ENCODE measurements around the gene AK9. TPM values are rescaled to one million over a fixed set of nuclear protein-coding genes. Genes with fewer than 3 reads are reported as not detected.

Gene AK9
- total RNA-seq, 4 donors from 2014 or later = 3.9 to 8.2 (median 7.1) TPM

- ATAC-seq (no peak), DNase-seq (no peak)
- peak overlapping the region; percentile 48 to 93 (median 71) for H3K27ac ChIP-seq
- H3K4me1 ChIP-seq = peaks cover 29 to 36% of the 10 kb centered on the region in 2 donors
- in situ Hi-C loops (cut with MboI; ENCODE audit: low sequenced_read_pairs in 4 of 4) = loop anchor here in 2 of 4 donors (10.0 kb wide), 2 partner anchors 49 to 211 kb away; partner anchors contain the start of genes AK9 (in 2 of the 2) and FIG4 (in 2 of the 2)
- no peak for TF ChIP-seq POLR2A (IDR thresholded peaks at IDR 0.05)
- no peak for TF ChIP-seq CTCF (IDR thresholded peaks at IDR 0.05 in 4 of 5, conservative IDR thresholded peaks at IDR 0.05 in 1 of 5)
- H3K36me3 ChIP-seq = peaks cover 0 to 15% of the 10 kb centered on the region in 2 donors
- no peaks in the 10 kb centered on the region for H3K9me3 ChIP-seq
- no peaks in the 10 kb centered on the region for H3K27me3 ChIP-seq
- peak overlapping the region in 2 of 4 donors; percentile 54 to 88 for H3K4me3 ChIP-seq
- intact Hi-C loops (cut with DNase I; ENCODE audit: low total_unique reads) = loop anchor here (5.0 to 10.0 kb wide), 2 partner anchors 387 to 479 kb away; partner anchors contain the start of gene CEP57L1
Observed at GRCh38 chr6:109484122-109484521, 206.9 kb downstream of the AK9 start.

DNA sequence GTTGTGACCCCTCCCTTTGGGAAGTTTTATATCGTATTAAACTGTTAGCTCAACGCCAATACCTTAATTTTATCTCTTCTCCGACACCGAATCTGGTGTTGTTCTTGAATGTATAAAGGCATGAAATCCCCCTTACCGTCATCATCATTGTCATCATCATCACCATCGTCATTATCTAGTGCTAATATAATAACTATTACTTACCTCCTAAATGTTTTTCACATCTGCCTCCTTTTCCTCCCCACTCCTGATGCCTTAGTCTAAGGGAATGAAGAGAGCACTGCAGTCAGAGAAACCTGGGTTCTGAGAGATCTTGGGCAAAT, 207.3 kb downstream of the AK9 start:
- in situ Hi-C loops (cut with MboI; ENCODE audit: low sequenced_read_pairs in 4 of 4) (loop anchor here in 2 of 4 donors (10.0 kb wide), 2 partner anchors 49 to 211 kb away; partner anchors contain the start of genes AK9 (in 2 of the 2) and FIG4 (in 2 of the 2)), intact Hi-C loops (cut with DNase I; ENCODE audit: low total_unique reads) (loop anchor here (1.0 to 10.0 kb wide), 6 partner anchors 27 to 479 kb away; partner anchors contain the start of genes CD164, CEP57L1, PPIL6 and SMPD2)
- Histone ChIP-seq H3K27me3 (no peaks in the 10 kb centered on the region), H3K4me3 (peak overlapping the region; percentile 50 to 88 (median 52)), H3K27ac (peak overlapping the region; percentile 48 to 93 (median 71)), H3K36me3 (peaks cover 0 to 15% of the 10 kb centered on the region in 2 donors), H3K4me1 (peaks cover 33 to 40% of the 10 kb centered on the region in 2 donors), H3K9me3 (no peaks in the 10 kb centered on the region)
- TF ChIP-seq CTCF (IDR thresholded peaks at IDR 0.05 in 4 of 5, conservative IDR thresholded peaks at IDR 0.05 in 1 of 5) (no peak), POLR2A (IDR thresholded peaks at IDR 0.05) (no peak)
- DNase-seq (no peak), ATAC-seq (peak; percentile 8)

DNA sequence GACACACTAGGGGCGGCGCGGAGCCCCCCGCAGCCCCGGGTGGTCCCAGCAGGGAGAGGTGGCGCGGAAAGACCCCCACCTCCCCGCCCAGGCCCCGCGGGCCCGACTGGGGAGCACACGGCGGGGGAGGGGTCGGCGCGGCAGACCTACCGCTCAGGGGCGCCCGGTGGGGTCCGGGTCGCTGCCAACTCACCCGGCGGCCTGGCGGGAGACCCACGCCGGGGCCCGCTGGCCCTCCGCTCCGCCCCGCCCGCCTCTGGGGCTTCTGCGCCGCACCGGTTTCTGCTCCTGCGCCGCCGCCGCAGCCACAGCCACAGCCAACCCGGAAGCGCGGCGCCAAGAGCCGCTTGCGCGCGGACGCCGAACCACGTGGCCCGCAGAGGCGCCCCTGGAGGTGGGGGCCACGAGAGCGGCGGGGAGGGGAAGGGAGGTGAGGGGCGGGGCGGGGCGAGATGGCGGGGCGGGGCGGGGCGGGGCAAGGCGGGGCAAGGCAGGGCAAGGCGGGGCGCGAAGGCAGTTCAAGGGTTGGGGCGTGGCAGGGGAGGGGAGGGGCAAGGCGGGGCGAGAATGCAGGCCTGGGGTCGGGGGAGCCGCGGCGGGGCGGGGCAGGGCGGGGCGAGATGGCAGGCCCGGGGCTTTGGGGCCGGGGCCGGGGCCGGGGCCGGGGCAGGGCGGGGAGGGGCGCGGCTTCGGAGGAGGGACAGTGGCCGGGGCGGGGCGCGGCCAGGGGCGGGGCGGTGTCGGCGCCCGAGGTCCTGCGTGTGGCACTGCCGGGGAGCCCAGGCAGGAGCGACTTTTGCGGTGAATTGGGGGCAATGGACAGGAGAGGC, 207.9 kb downstream of the AK9 start, which contains the start of gene ZBTB24:
TSS of gene ZBTB24 (minus strand) at position 315 of the 830 bp plus-strand sequence. CDS start 1,193 bp downstream, outside the sequence.
- Histone ChIP-seq H3K27me3 (no peaks in the 10 kb centered on the region), H3K9me3 (no peaks in the 10 kb centered on the region), H3K27ac (peak within 1 kb of the TSS; percentile 84 to 93 (median 88)), H3K36me3 (peaks cover 0 to 15% of the 10 kb centered on the region in 2 donors), H3K4me1 (peaks cover 37 to 46% of the 10 kb centered on the region in 2 donors), H3K4me3 (peak within 1 kb of the TSS; percentile 66 to 100 (median 94))
- ATAC-seq = peak; percentile 83 to 87
- intact Hi-C loops (cut with DNase I; ENCODE audit: low total_unique reads) = loop anchor here (1.0 to 10.0 kb wide), 6 partner anchors 26 to 478 kb away; partner anchors contain the start of genes CD164, CEP57L1, PPIL6 and SMPD2
- peak; percentile 82 to 88 for DNase-seq
- TF ChIP-seq POLR2A (IDR thresholded peaks at IDR 0.05) (peak; percentile 75 to 89), CTCF (IDR thresholded peaks at IDR 0.05 in 4 of 5, conservative IDR thresholded peaks at IDR 0.05 in 1 of 5) (no peak)
- in situ Hi-C loops (cut with MboI; ENCODE audit: low sequenced_read_pairs in 4 of 4) = loop anchor here in 2 of 4 donors (10.0 kb wide), 2 partner anchors 48 to 212 kb away; partner anchors contain the start of genes AK9 (in 2 of the 2) and FIG4 (in 2 of the 2)

GRCh38 chr6:109480993-109481480, 210.0 kb downstream of the AK9 start:
- H3K4me3 ChIP-seq = peak overlapping the region in 1 of 4 donors; percentile 3
- DNase-seq (no peak), ATAC-seq (no peak)
- no peaks in the 10 kb centered on the region for H3K9me3 ChIP-seq
- no peak for TF ChIP-seq POLR2A (IDR thresholded peaks at IDR 0.05)
- no peak for TF ChIP-seq CTCF (IDR thresholded peaks at IDR 0.05 in 4 of 5, conservative IDR thresholded peaks at IDR 0.05 in 1 of 5)
- H3K27ac ChIP-seq = no peak overlapping the region
- in situ Hi-C loops (cut with MboI; ENCODE audit: low sequenced_read_pairs in 4 of 4) = loop anchor here in 2 of 4 donors (10.0 kb wide), 2 partner anchors 46 to 214 kb away; partner anchors contain the start of genes AK9 (in 2 of the 2) and FIG4 (in 2 of the 2)
- H3K4me1 ChIP-seq = peaks cover 40 to 47% of the 10 kb centered on the region in 2 donors
- peaks cover 0 to 25% of the 10 kb centered on the region in 2 donors for H3K36me3 ChIP-seq
- no peaks in the 10 kb centered on the region for H3K27me3 ChIP-seq
- intact Hi-C loops (cut with DNase I; ENCODE audit: low total_unique reads) = loop anchor here (5.0 to 10.0 kb wide), 2 partner anchors 384 to 476 kb away; partner anchors contain the start of gene CEP57L1

All from gastrocnemius medialis (tissue), 4 donors.